Measurements from ENCODE around the gene CMTR1. TPM values are rescaled to one million over a fixed set of nuclear protein-coding genes. Genes with fewer than 3 reads are reported as not detected.

CMTR1 gene
- total RNA-seq, 2 experiments from 2014 or later = 32.3 to 42.8 TPM

GRCh38 chr6:37483252-37483901 lies 50.4 kb downstream of the CMTR1 start:
- intact Hi-C loops (cut with micrococcal nuclease; ENCODE audit: unreplicated experiment) = loop anchor here (5.0 kb wide), 2 partner anchors 49 to 101 kb away; no protein-coding TSS in a partner anchor
- Histone ChIP-seq H4K20me1 (ENCODE audit: insufficient read depth, low read length) (no peaks in the 10 kb centered on the region), H3K9me2 (ENCODE audit: insufficient read depth, low read length) (no peaks in the 10 kb centered on the region), H3K79me2 (ENCODE audit: insufficient read depth, low read depth, low read length) (no peaks in the 10 kb centered on the region), H3K36me3 (ENCODE audit: insufficient read depth, low read length) (peaks cover 60% of the 10 kb centered on the region; the same call in 1 of the 2 replicates), H2AFZ (ENCODE audit: low read length) (no peak overlapping the region), H3K4me2 (ENCODE audit: low read length) (no peak overlapping the region), H3K4me1 (ENCODE audit: insufficient read depth, low read length, poor library complexity, severe bottlenecking) (no peaks in the 10 kb centered on the region), H3K9me3 (ENCODE audit: low read length) (no peaks in the 10 kb centered on the region), H3K27ac (ENCODE audit: low read depth, low read length, poor library complexity, severe bottlenecking) (no peak overlapping the region), H3K4me3 (ENCODE audit: low read depth, low read length, poor library complexity, severe bottlenecking) (no peak overlapping the region)
- BruUV-seq (replicated peaks) = no TSS peak
- CTCF ChIA-PET (ENCODE audit: unreplicated experiment) = no interaction called here
- no peak for DNase-seq (ENCODE audit: low spot score)
- TF ChIP-seq, protein P1, sequence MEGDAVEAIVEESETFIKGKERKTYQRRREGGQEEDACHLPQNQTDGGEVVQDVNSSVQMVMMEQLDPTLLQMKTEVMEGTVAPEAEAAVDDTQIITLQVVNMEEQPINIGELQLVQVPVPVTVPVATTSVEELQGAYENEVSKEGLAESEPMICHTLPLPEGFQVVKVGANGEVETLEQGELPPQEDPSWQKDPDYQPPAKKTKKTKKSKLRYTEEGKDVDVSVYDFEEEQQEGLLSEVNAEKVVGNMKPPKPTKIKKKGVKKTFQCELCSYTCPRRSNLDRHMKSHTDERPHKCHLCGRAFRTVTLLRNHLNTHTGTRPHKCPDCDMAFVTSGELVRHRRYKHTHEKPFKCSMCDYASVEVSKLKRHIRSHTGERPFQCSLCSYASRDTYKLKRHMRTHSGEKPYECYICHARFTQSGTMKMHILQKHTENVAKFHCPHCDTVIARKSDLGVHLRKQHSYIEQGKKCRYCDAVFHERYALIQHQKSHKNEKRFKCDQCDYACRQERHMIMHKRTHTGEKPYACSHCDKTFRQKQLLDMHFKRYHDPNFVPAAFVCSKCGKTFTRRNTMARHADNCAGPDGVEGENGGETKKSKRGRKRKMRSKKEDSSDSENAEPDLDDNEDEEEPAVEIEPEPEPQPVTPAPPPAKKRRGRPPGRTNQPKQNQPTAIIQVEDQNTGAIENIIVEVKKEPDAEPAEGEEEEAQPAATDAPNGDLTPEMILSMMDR (conservative IDR thresholded peaks at IDR 0.05; ENCODE audit: low read length) = no peak
- no peak for TF ChIP-seq EZH2phosphoT487 (IDR thresholded peaks at IDR 0.05; ENCODE audit: borderline replicate concordance, low read depth, low read length)
- POLR2A ChIA-PET = no interaction called here

- TF ChIP-seq, protein P1 (conservative IDR thresholded peaks at IDR 0.05; ENCODE audit: low read length) = peak; percentile 80
- no peak for TF ChIP-seq EZH2phosphoT487 (IDR thresholded peaks at IDR 0.05; ENCODE audit: borderline replicate concordance, low read depth, low read length)
- no peaks in the 10 kb centered on the region for H3K4me1 ChIP-seq (ENCODE audit: insufficient read depth, low read length, poor library complexity, severe bottlenecking)
- no peaks in the 10 kb centered on the region for H3K9me3 ChIP-seq (ENCODE audit: low read length)
- no TSS peak for BruUV-seq (replicated peaks)
- H4K20me1 ChIP-seq (ENCODE audit: insufficient read depth, low read length) = no peaks in the 10 kb centered on the region
- no peak overlapping the region for H2AFZ ChIP-seq (ENCODE audit: low read length)
- H3K9me2 ChIP-seq (ENCODE audit: insufficient read depth, low read length) = no peaks in the 10 kb centered on the region
- no peak overlapping the region for H3K4me2 ChIP-seq (ENCODE audit: low read length)
- ChIA-PET POLR2A (interaction anchor here (0.7 kb wide), 2 partner anchors 18 to 207 kb away, joined by 3 to 4 read pairs; no protein-coding TSS in a partner anchor), CTCF (ENCODE audit: unreplicated experiment) (interaction anchor here (0.5 kb wide), 1 partner anchor 347 kb away, joined by 3 read pairs; no protein-coding TSS in a partner anchor)
- no peaks in the 10 kb centered on the region for H3K79me2 ChIP-seq (ENCODE audit: insufficient read depth, low read depth, low read length)
- DNase-seq (ENCODE audit: low spot score) = peak; percentile 59
- no peak overlapping the region for H3K27ac ChIP-seq (ENCODE audit: low read depth, low read length, poor library complexity, severe bottlenecking)
- H3K36me3 ChIP-seq (ENCODE audit: insufficient read depth, low read length) = peaks cover 53% of the 10 kb centered on the region; the same call in 1 of the 2 replicates
- intact Hi-C loops (cut with micrococcal nuclease; ENCODE audit: unreplicated experiment) = loop anchor here (1.0 to 5.0 kb wide), 4 partner anchors 48 to 208 kb away; no protein-coding TSS in a partner anchor
- no peak overlapping the region for H3K4me3 ChIP-seq (ENCODE audit: low read depth, low read length, poor library complexity, severe bottlenecking)
Measured at GRCh38 chr6:37483917-37484785, 51.1 kb downstream of the CMTR1 start.
